GM23338 (cell line): Measurements from ENCODE around the gene MCC. TPM values are rescaled to one million over a fixed set of nuclear protein-coding genes. Genes with fewer than 3 reads are reported as not detected.

ENCODE experiments used
- ATAC-seq: fragments of 200-7000 bp; cut with Tn5 transposase; 3 replicates; pipeline ENCODE4 v1.9.1; 2020
- DNase-seq: peaks from one replicate; pipeline ENCODE4 v3.0.0-alpha.2; 2015; ENCODE audit warnings: low spot score
- H2AFZ ChIP-seq: fragments of 200-600 bp; sonication (generic); 2 replicates; pipeline ENCODE4 v1.8.0; 2016; ENCODE audit warnings: antibody characterized with exemption, mild to moderate bottlenecking, moderate library complexity
- H3F3A ChIP-seq: fragments of 200-600 bp; sonication (generic); replicated peaks from 2 replicates; pipeline ENCODE4 v1.8.0; 2017; ENCODE audit warnings: antibody characterized with exemption, mixed run types, low read depth
- H3K27ac ChIP-seq: fragments of 200-600 bp; sonication (generic); 2 replicates; pipeline ENCODE4 v1.6.1; 2016; ENCODE audit warnings: low read depth
- H3K27me3 ChIP-seq: fragments of 200-600 bp; sonication (generic); 2 replicates; pipeline ENCODE4 v1.8.0; 2016; ENCODE audit warnings: mild to moderate bottlenecking, mixed run types, moderate library complexity; ENCODE audit not compliant: insufficient read depth
- H3K36me3 ChIP-seq: fragments of 200-600 bp; sonication (generic); 2 replicates; pipeline ENCODE4 v1.8.0; 2016; ENCODE audit warnings: mild to moderate bottlenecking; ENCODE audit not compliant: insufficient read depth
- H3K4me1 ChIP-seq: fragments of 200-600 bp; sonication (generic); 2 replicates; pipeline ENCODE4 v1.8.0; 2016; ENCODE audit warnings: mild to moderate bottlenecking, moderate library complexity; ENCODE audit not compliant: insufficient read depth
- H3K4me2 ChIP-seq: fragments of 200-600 bp; sonication (generic); 2 replicates; pipeline ENCODE4 v1.7.1; 2017; ENCODE audit warnings: mixed run types
- H3K4me3 ChIP-seq: fragments of 200-600 bp; sonication (generic); 2 replicates; pipeline ENCODE4 v1.6.1; 2016; ENCODE audit warnings: mixed run types
- H3K79me2 ChIP-seq: fragments of 200-600 bp; sonication (generic); replicated peaks from 2 replicates; pipeline ENCODE4 v1.8.0; 2017; ENCODE audit warnings: mild to moderate bottlenecking; ENCODE audit not compliant: insufficient read depth
- H3K9me2 ChIP-seq: fragments of 200-600 bp; sonication (generic); 2 replicates; pipeline ENCODE4 v1.8.0; 2017; ENCODE audit not compliant: insufficient read depth
- H4K20me1 ChIP-seq: fragments of 200-600 bp; sonication (generic); replicated peaks from 2 replicates; pipeline ENCODE4 v1.8.0; 2017; ENCODE audit warnings: mild to moderate bottlenecking; ENCODE audit not compliant: insufficient read depth
- H3K27ac Mint-ChIP-seq: 2 replicates; pipeline ENCODE4 v1.8.0; 2020; ENCODE audit warnings: inconsistent platforms, mild to moderate bottlenecking, moderate library complexity, mixed read lengths
- H3K27me3 Mint-ChIP-seq: 3 replicates; pipeline ENCODE4 v1.8.0; 2022; ENCODE audit warnings: low read depth, mild to moderate bottlenecking, moderate library complexity, mixed read lengths, inconsistent platforms; ENCODE audit not compliant: insufficient read depth, poor library complexity
- H3K36me3 Mint-ChIP-seq: 3 replicates; pipeline ENCODE4 v1.8.0; 2021; ENCODE audit warnings: low read depth, mild to moderate bottlenecking, inconsistent platforms, moderate library complexity, mixed read lengths
- H3K4me1 Mint-ChIP-seq: 3 replicates; pipeline ENCODE4 v1.8.0; 2020; ENCODE audit warnings: mild to moderate bottlenecking, inconsistent platforms, mixed read lengths
- H3K4me3 Mint-ChIP-seq: 3 replicates; pipeline ENCODE4 v1.8.0; 2021; ENCODE audit warnings: moderate library complexity, mild to moderate bottlenecking, inconsistent platforms, mixed read lengths
- H3K9me3 Mint-ChIP-seq: 3 replicates; pipeline ENCODE4 v1.8.0; 2020; ENCODE audit warnings: moderate library complexity, mild to moderate bottlenecking, inconsistent platforms, mixed read lengths
- CREB1 ChIP-seq: fragments of 250-450 bp; sonication (Bioruptor Pico); IDR thresholded peaks from 2 replicates; pipeline ENCODE4 v1.5.0; 2020; ENCODE audit warnings: low read depth, mild to moderate bottlenecking, moderate library complexity
- EZH2 ChIP-seq: fragments of 200-600 bp; sonication (generic); IDR thresholded peaks from one replicate; pipeline ENCODE4 v1.8.0; 2017; ENCODE audit warnings: antibody characterized with exemption, mild to moderate bottlenecking, low read depth; ENCODE audit not compliant: unreplicated experiment
- EZH2phosphoT487 ChIP-seq: fragments of 200-600 bp; sonication (generic); IDR thresholded peaks from one replicate; pipeline ENCODE4 v1.8.1; 2018; ENCODE audit warnings: antibody characterized with exemption; ENCODE audit not compliant: unreplicated experiment
- JUNB ChIP-seq: IDR thresholded peaks from one replicate; pipeline ENCODE4 v1.6.1; 2016; ENCODE audit warnings: antibody characterized with exemption; ENCODE audit not compliant: unreplicated experiment
- NANOG ChIP-seq: IDR thresholded peaks from 2 replicates; pipeline ENCODE4 v1.6.1; 2016; ENCODE audit warnings: antibody characterized with exemption, borderline replicate concordance
- POLR2AphosphoS5 ChIP-seq: IDR thresholded peaks from 2 replicates; pipeline ENCODE4 v1.6.1; 2016; ENCODE audit warnings: antibody characterized with exemption, low read depth
- ZNF114 ChIP-seq: fragments of 250-450 bp; sonication (Bioruptor Pico); IDR thresholded peaks from 2 replicates; pipeline ENCODE4 v1.5.0; 2020; ENCODE audit warnings: mild to moderate bottlenecking, moderate library complexity
- ZNF331 ChIP-seq: fragments of 250-450 bp; sonication (Bioruptor Pico); IDR thresholded peaks from 2 replicates; pipeline ENCODE4 v1.5.0; 2020; ENCODE audit warnings: low read depth, mild to moderate bottlenecking, moderate library complexity
- polyA plus RNA-seq: library from polyadenylated mRNA; unstranded; fragments of >200 nt; fragmentation: Nextera tagmentation; extraction: Ambion mirVana; gene quantifications from 2 replicates; pipeline ENCODE4 v1.2.1, GENCODE V29; 2016
- total RNA-seq: library from RNA; depleted of rRNA; stranded (reverse); fragments of >200 nt; shearing (Covaris generic); gene quantifications from 2 replicates; pipeline ENCODE4 v1.2.3, GENCODE V29; 2014
- TF ChIP-seq, protein P1 (sequence below), 2 experiments: fragments of 200-600 bp in 1 of 2; sonication (generic) in 1 of 2; conservative IDR thresholded peaks; 2 replicates each; pipeline versions ENCODE4 v1.5.1 to v1.6.1; 2016 to 2017; ENCODE audit warnings: antibody characterized with exemption in 2 of 2, low read depth in 2 of 2, mild to moderate bottlenecking in 2 of 2, moderate library complexity in 1 of 2
- TF ChIP-seq, protein P2 (sequence below): IDR thresholded peaks from 2 replicates; pipeline ENCODE4 v1.6.1; 2016; ENCODE audit warnings: antibody characterized with exemption
- TF ChIP-seq, protein P3 (sequence below): IDR thresholded peaks from one replicate; pipeline ENCODE4 v1.6.1; 2018; ENCODE audit warnings: antibody characterized with exemption; ENCODE audit not compliant: unreplicated experiment

MCC gene
- total and polyA plus RNA-seq, 2 experiments from 2014 or later = 3.8 to 10.1 TPM

DNA sequence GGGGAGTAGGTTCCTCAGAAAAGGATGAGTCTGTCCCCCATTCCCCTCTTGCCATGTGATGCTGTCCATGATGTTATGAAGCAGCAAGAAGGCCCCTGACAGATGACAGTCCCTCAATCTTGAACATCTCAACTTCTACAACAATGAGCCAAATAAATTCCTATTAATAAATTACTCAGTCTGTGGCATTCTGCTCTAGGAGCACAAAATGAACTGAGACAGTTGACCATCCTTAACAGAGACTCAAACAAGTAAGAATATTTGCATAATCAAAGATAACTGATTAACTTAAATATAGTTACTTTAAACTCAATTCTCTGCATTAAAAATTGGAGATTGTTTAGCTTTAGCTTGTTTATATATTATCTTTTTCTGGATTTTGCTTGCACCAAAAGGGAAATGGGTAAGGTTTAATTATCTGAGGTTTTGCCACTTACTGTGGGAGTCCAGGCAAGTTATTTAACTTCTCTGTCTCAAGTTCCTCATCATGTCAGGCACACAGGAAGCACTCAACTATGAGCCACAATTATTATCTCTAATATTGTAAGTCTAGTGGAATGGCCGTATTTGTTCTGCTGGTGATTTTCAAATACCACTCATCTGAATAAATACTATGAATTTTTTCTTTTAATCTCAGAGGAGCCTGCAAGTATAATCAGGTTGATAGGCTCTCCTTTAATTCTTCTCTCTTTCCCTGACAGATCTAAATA, 216.4 kb downstream of the MCC start:
- H3F3A ChIP-seq = no peaks in the 10 kb centered on the region; the same call in 1 of the 2 replicates
- no peak overlapping the region for H2AFZ ChIP-seq
- peaks cover 80% of the 10 kb centered on the region for H3K4me1 Mint-ChIP-seq
- H3K4me1 ChIP-seq = peaks cover 75% of the 10 kb centered on the region
- no peak for ATAC-seq
- H3K4me3 ChIP-seq = no peak overlapping the region
- peak overlapping the region; percentile 25; the same call in 1 of the 2 replicates for H3K4me2 ChIP-seq
- no peaks in the 10 kb centered on the region for H3K9me3 Mint-ChIP-seq
- H3K27me3 Mint-ChIP-seq = peaks cover 13% of the 10 kb centered on the region
- no peaks in the 10 kb centered on the region for H3K9me2 ChIP-seq
- H3K27ac Mint-ChIP-seq = no peak overlapping the region
- H3K36me3 ChIP-seq = no peaks in the 10 kb centered on the region
- H3K79me2 ChIP-seq = peaks cover 16% of the 10 kb centered on the region
- DNase-seq = no peak
- no peaks in the 10 kb centered on the region for H3K27me3 ChIP-seq
- no peaks in the 10 kb centered on the region for H3K36me3 Mint-ChIP-seq
- H3K4me3 Mint-ChIP-seq = no peak overlapping the region
- H4K20me1 ChIP-seq = no peaks in the 10 kb centered on the region
- no peak overlapping the region for H3K27ac ChIP-seq
- TF ChIP-seq EZH2 (no peak), JUNB (no peak), ZNF114 (CRISPR knock-in tag) (no peak), NANOG (no peak), EZH2phosphoT487 (no peak)
- TF ChIP-seq, protein P1, sequence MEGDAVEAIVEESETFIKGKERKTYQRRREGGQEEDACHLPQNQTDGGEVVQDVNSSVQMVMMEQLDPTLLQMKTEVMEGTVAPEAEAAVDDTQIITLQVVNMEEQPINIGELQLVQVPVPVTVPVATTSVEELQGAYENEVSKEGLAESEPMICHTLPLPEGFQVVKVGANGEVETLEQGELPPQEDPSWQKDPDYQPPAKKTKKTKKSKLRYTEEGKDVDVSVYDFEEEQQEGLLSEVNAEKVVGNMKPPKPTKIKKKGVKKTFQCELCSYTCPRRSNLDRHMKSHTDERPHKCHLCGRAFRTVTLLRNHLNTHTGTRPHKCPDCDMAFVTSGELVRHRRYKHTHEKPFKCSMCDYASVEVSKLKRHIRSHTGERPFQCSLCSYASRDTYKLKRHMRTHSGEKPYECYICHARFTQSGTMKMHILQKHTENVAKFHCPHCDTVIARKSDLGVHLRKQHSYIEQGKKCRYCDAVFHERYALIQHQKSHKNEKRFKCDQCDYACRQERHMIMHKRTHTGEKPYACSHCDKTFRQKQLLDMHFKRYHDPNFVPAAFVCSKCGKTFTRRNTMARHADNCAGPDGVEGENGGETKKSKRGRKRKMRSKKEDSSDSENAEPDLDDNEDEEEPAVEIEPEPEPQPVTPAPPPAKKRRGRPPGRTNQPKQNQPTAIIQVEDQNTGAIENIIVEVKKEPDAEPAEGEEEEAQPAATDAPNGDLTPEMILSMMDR (conservative IDR thresholded peaks at IDR 0.05; ENCODE audit: low read depth in 2 of 2) = no peak
- TF ChIP-seq, protein P2, sequence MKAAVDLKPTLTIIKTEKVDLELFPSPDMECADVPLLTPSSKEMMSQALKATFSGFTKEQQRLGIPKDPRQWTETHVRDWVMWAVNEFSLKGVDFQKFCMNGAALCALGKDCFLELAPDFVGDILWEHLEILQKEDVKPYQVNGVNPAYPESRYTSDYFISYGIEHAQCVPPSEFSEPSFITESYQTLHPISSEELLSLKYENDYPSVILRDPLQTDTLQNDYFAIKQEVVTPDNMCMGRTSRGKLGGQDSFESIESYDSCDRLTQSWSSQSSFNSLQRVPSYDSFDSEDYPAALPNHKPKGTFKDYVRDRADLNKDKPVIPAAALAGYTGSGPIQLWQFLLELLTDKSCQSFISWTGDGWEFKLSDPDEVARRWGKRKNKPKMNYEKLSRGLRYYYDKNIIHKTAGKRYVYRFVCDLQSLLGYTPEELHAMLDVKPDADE = no peak

GRCh38 chr5:113271015-113271414, 217.2 kb downstream of the MCC start:
- H3K27ac Mint-ChIP-seq = no peak overlapping the region
- DNase-seq (no peak), ATAC-seq (no peak)
- Histone ChIP-seq H3K79me2 (peaks cover 16% of the 10 kb centered on the region), H4K20me1 (no peaks in the 10 kb centered on the region), H3K27me3 (no peaks in the 10 kb centered on the region), H3K4me2 (peak overlapping the region; percentile 40; the same call in 1 of the 2 replicates), H3K36me3 (no peaks in the 10 kb centered on the region), H3K27ac (no peak overlapping the region), H2AFZ (no peak overlapping the region), H3F3A (no peaks in the 10 kb centered on the region; the same call in 1 of the 2 replicates), H3K4me1 (peaks cover 78% of the 10 kb centered on the region), H3K9me2 (no peaks in the 10 kb centered on the region), H3K4me3 (no peak overlapping the region)
- peaks cover 13% of the 10 kb centered on the region for H3K27me3 Mint-ChIP-seq
- no peaks in the 10 kb centered on the region for H3K9me3 Mint-ChIP-seq
- H3K36me3 Mint-ChIP-seq = no peaks in the 10 kb centered on the region
- peaks cover 83% of the 10 kb centered on the region for H3K4me1 Mint-ChIP-seq
- no peak overlapping the region for H3K4me3 Mint-ChIP-seq
- TF ChIP-seq, protein P2 = no peak
- TF ChIP-seq ZNF331 (no peak), CREB1 (no peak), ZNF114 (CRISPR knock-in tag) (no peak), EZH2 (no peak), POLR2AphosphoS5 (no peak)
- TF ChIP-seq, protein P3, sequence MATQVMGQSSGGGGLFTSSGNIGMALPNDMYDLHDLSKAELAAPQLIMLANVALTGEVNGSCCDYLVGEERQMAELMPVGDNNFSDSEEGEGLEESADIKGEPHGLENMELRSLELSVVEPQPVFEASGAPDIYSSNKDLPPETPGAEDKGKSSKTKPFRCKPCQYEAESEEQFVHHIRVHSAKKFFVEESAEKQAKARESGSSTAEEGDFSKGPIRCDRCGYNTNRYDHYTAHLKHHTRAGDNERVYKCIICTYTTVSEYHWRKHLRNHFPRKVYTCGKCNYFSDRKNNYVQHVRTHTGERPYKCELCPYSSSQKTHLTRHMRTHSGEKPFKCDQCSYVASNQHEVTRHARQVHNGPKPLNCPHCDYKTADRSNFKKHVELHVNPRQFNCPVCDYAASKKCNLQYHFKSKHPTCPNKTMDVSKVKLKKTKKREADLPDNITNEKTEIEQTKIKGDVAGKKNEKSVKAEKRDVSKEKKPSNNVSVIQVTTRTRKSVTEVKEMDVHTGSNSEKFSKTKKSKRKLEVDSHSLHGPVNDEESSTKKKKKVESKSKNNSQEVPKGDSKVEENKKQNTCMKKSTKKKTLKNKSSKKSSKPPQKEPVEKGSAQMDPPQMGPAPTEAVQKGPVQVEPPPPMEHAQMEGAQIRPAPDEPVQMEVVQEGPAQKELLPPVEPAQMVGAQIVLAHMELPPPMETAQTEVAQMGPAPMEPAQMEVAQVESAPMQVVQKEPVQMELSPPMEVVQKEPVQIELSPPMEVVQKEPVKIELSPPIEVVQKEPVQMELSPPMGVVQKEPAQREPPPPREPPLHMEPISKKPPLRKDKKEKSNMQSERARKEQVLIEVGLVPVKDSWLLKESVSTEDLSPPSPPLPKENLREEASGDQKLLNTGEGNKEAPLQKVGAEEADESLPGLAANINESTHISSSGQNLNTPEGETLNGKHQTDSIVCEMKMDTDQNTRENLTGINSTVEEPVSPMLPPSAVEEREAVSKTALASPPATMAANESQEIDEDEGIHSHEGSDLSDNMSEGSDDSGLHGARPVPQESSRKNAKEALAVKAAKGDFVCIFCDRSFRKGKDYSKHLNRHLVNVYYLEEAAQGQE = no peak
